PC-9 (cell line): Measurements from ENCODE around the gene HTR3C. TPM values are rescaled to one million over a fixed set of nuclear protein-coding genes. Genes with fewer than 3 reads are reported as not detected.

ENCODE experiments used
- BruUV-seq: library from RNA; stranded (reverse); fragments of 400-500 nt; replicated peaks from 2 replicates; lab custom pipeline; 2021; lab: Mats Ljungman, UMichigan
- CTCF ChIA-PET: fragments of 300-600 bp; sonication (Branson Sonifier 250); formaldehyde crosslinking; loops from one replicate; lab custom pipeline; 2022; ENCODE audit warnings: antibody characterized with exemption; lab: Charles Lee
- POLR2A ChIA-PET: fragments of 300-600 bp; sonication (Branson Sonifier 250); formaldehyde crosslinking; loops from one replicate; lab custom pipeline; 2022; ENCODE audit warnings: antibody characterized with exemption; ENCODE audit not compliant: unreplicated experiment; lab: Charles Lee
- DNase-seq, 2 experiments: peaks; one replicate each; pipeline versions ENCODE4 v3.0.0 to v3.0.0-alpha.2; 2015 to 2022; ENCODE audit warnings: mixed read lengths in 1 of 2
- H2AFZ ChIP-seq: fragments of 200-600 bp; sonication (generic); 2 replicates; pipeline ENCODE4 v1.8.1; 2017; ENCODE audit warnings: antibody characterized with exemption
- H3F3A ChIP-seq: fragments of 200-600 bp; sonication (generic); 2 replicates; pipeline ENCODE4 v1.8.1; 2017; ENCODE audit warnings: antibody characterized with exemption, mild to moderate bottlenecking, low read depth; ENCODE audit not compliant: insufficient read depth
- H3K27ac ChIP-seq: fragments of 200-600 bp; sonication (generic); 2 replicates; pipeline ENCODE4 v1.6.1; 2016; ENCODE audit warnings: mixed run types
- H3K27me3 ChIP-seq: fragments of 200-600 bp; sonication (generic); 2 replicates; pipeline ENCODE4 v1.6.1; 2016; ENCODE audit warnings: low read depth, mixed run types; ENCODE audit not compliant: insufficient read depth
- H3K36me3 ChIP-seq: fragments of 200-600 bp; sonication (generic); 2 replicates; pipeline ENCODE4 v1.6.1; 2016; ENCODE audit warnings: low read depth, mixed run types
- H3K4me1 ChIP-seq: fragments of 200-600 bp; sonication (generic); replicated peaks from 2 replicates; pipeline ENCODE4 v1.6.1; 2016; ENCODE audit warnings: mixed run types; ENCODE audit not compliant: insufficient read depth
- H3K4me2 ChIP-seq: fragments of 200-600 bp; sonication (generic); 2 replicates; pipeline ENCODE4 v1.6.1; 2017; ENCODE audit warnings: mixed run types
- H3K4me3 ChIP-seq: fragments of 200-600 bp; sonication (generic); 2 replicates; pipeline ENCODE4 v1.6.1; 2016; ENCODE audit warnings: mixed run types
- H3K79me2 ChIP-seq: fragments of 200-600 bp; sonication (generic); 2 replicates; pipeline ENCODE4 v1.6.1; 2017; ENCODE audit warnings: low read depth, mixed run types
- H3K9me2 ChIP-seq: fragments of 200-600 bp; sonication (generic); 2 replicates; pipeline ENCODE4 v1.8.1; 2017; ENCODE audit warnings: mild to moderate bottlenecking; ENCODE audit not compliant: insufficient read depth
- H3K9me3 ChIP-seq: fragments of 200-600 bp; sonication (generic); 2 replicates; pipeline ENCODE4 v1.8.1; 2016; ENCODE audit warnings: low read depth; ENCODE audit not compliant: insufficient read depth
- H4K20me1 ChIP-seq: fragments of 200-600 bp; sonication (generic); 2 replicates; pipeline ENCODE4 v1.8.1; 2017; ENCODE audit not compliant: insufficient read depth
- CTCF ChIP-seq: fragments of 200-600 bp; sonication (generic); conservative IDR thresholded peaks from 2 replicates; pipeline ENCODE4 v1.6.1; 2017; ENCODE audit warnings: mixed run types, antibody characterized with exemption, mild to moderate bottlenecking, moderate library complexity
- EZH2 ChIP-seq: fragments of 200-600 bp; sonication (generic); IDR thresholded peaks from 2 replicates; pipeline ENCODE4 v1.8.0; 2017; ENCODE audit warnings: antibody characterized with exemption, low read depth
- intact Hi-C: fragments of 100-400 bp; cut with micrococcal nuclease; formaldehyde crosslinking; loops from one replicate; pipeline ENCODE4 v1.10.0; 2022; ENCODE audit not compliant: unreplicated experiment
- total RNA-seq: library from RNA; stranded (reverse); gene quantifications from 2 replicates; pipeline ENCODE4 v1.2.3, GENCODE V29; 2021

Gene HTR3C
- total RNA-seq, 1 experiment from 2014 or later: not detected

- intact Hi-C loops: no loop called here
- Histone ChIP-seq H3K4me2 (no peak overlapping the region), H3K36me3 (no peaks in the 10 kb centered on the region), H3K9me3 (no peaks in the 10 kb centered on the region), H4K20me1 (no peaks in the 10 kb centered on the region), H3F3A (no peaks in the 10 kb centered on the region), H3K27ac (no peak overlapping the region), H2AFZ (no peak overlapping the region), H3K27me3 (no peaks in the 10 kb centered on the region), H3K4me3 (no peak overlapping the region), H3K79me2 (no peaks in the 10 kb centered on the region), H3K9me2 (no peaks in the 10 kb centered on the region), H3K4me1 (no peaks in the 10 kb centered on the region)
- CTCF ChIA-PET: interaction anchor here (0.7 kb wide), 1 partner anchor 22 kb away, joined by 5 read pairs; no protein-coding TSS in a partner anchor
- POLR2A ChIA-PET: no interaction called here
- no TSS peak for BruUV-seq
- no peak for DNase-seq
- TF ChIP-seq EZH2 (no peak), CTCF (no peak)
These were observed 6.9 kb upstream of the HTR3C start for GRCh38 chr3:184045995-184046394.

- ChIA-PET POLR2A (no interaction called here), CTCF (interaction anchor here (0.7 to 0.8 kb wide), 2 partner anchors 14 to 692 kb away, joined by 7 to 24 read pairs; no protein-coding TSS in a partner anchor)
- Histone ChIP-seq H3K4me2 (no peak overlapping the region), H3K4me1 (no peaks in the 10 kb centered on the region), H3K4me3 (no peak overlapping the region), H3K27ac (no peak overlapping the region), H3K27me3 (no peaks in the 10 kb centered on the region; the same call in 1 of the 2 replicates), H2AFZ (no peak overlapping the region), H3K9me2 (no peaks in the 10 kb centered on the region), H3F3A (no peaks in the 10 kb centered on the region), H4K20me1 (no peaks in the 10 kb centered on the region), H3K9me3 (no peaks in the 10 kb centered on the region), H3K36me3 (no peaks in the 10 kb centered on the region), H3K79me2 (no peaks in the 10 kb centered on the region)
- BruUV-seq: no TSS peak
- TF ChIP-seq EZH2 (no peak), CTCF (no peak)
- DNase-seq: no peak
- intact Hi-C loops: no loop called here
These were observed 2.5 kb upstream of the HTR3C start for GRCh38 chr3:184050217-184050847.

DNA sequence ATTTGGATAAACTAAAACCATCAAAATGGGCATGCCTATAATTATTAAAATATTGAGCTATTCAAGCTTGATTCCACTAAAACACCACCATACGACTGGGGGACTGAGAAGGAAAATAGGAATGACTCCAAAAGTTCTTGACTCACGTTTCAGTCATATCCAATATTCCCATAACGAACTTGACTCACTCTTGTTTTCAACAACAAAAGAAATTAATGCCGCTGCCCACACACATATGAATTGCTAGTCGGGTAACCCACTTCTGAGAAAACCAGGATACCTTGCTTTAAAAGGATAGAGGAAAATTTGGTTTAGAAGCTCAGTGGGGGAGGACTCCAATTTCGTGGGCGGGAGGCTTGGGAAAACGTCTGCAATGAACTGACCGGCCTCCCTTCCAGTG lies 5.2 kb downstream of the HTR3C start:
- no peaks in the 10 kb centered on the region for H4K20me1 ChIP-seq
- CTCF ChIA-PET: no interaction called here
- TF ChIP-seq CTCF: no peak
- TF ChIP-seq EZH2: no peak

More for the DNA sequence above, 5.2 kb downstream of the HTR3C start:
- intact Hi-C loops: no loop called here
- H2AFZ ChIP-seq: no peak overlapping the region
- H3K27me3 ChIP-seq: no peaks in the 10 kb centered on the region; the same call in 1 of the 2 replicates
- DNase-seq: no peak
- no peaks in the 10 kb centered on the region for H3K9me2 ChIP-seq
- H3K79me2 ChIP-seq: no peaks in the 10 kb centered on the region
- no peak overlapping the region for H3K4me3 ChIP-seq
- H3K27ac ChIP-seq: no peak overlapping the region
- no peaks in the 10 kb centered on the region for H3K36me3 ChIP-seq
- POLR2A ChIA-PET: no interaction called here
- H3K4me1 ChIP-seq: no peaks in the 10 kb centered on the region
- H3K9me3 ChIP-seq: no peaks in the 10 kb centered on the region
- no TSS peak for BruUV-seq
- no peaks in the 10 kb centered on the region for H3F3A ChIP-seq
- no peak overlapping the region for H3K4me2 ChIP-seq
